Osteocyte (in vitro differentiated cells): Measurements from ENCODE around the gene SCGB1C1. TPM values are rescaled to one million over a fixed set of nuclear protein-coding genes. Genes with fewer than 3 reads are reported as not detected.

ENCODE experiments used
- DNase-seq: peaks from one replicate; pipeline ENCODE4 v3.0.0; 2021; ENCODE audit warnings: mixed read lengths; ENCODE audit not compliant: unreplicated experiment; ENCODE audit errors: extremely low spot score
- H3K27ac Mint-ChIP-seq: one replicate; pipeline ENCODE4 v1.8.0; 2021; ENCODE audit warnings: mild to moderate bottlenecking, mixed read lengths; ENCODE audit not compliant: unreplicated experiment
- H3K27me3 Mint-ChIP-seq: one replicate; pipeline ENCODE4 v1.8.0; 2021; ENCODE audit warnings: mixed read lengths; ENCODE audit not compliant: unreplicated experiment
- H3K36me3 Mint-ChIP-seq: one replicate; pipeline ENCODE4 v1.8.0; 2021; ENCODE audit warnings: mixed read lengths; ENCODE audit not compliant: unreplicated experiment
- H3K4me1 Mint-ChIP-seq: one replicate; pipeline ENCODE4 v1.8.0; 2021; ENCODE audit warnings: mixed read lengths; ENCODE audit not compliant: unreplicated experiment
- H3K4me3 Mint-ChIP-seq: one replicate; pipeline ENCODE4 v1.8.0; 2021; ENCODE audit warnings: mild to moderate bottlenecking, moderate library complexity, mixed read lengths; ENCODE audit not compliant: unreplicated experiment
- H3K9me3 Mint-ChIP-seq: one replicate; pipeline ENCODE4 v1.8.0; 2021; ENCODE audit warnings: mixed read lengths; ENCODE audit not compliant: unreplicated experiment
- total RNA-seq: library from RNA; stranded (reverse); gene quantifications from 2 replicates; pipeline ENCODE4 v1.2.1, GENCODE V29; 2021
- TF ChIP-seq, protein P1 (sequence below): fragments of 200-600 bp; sonication (generic); IDR thresholded peaks from 2 replicates; pipeline ENCODE4 v1.5.0; 2021; ENCODE audit warnings: antibody characterized with exemption, mild to moderate bottlenecking, moderate library complexity

The SCGB1C1 gene
- total RNA-seq, 1 donor from 2014 or later: not detected

DNA sequence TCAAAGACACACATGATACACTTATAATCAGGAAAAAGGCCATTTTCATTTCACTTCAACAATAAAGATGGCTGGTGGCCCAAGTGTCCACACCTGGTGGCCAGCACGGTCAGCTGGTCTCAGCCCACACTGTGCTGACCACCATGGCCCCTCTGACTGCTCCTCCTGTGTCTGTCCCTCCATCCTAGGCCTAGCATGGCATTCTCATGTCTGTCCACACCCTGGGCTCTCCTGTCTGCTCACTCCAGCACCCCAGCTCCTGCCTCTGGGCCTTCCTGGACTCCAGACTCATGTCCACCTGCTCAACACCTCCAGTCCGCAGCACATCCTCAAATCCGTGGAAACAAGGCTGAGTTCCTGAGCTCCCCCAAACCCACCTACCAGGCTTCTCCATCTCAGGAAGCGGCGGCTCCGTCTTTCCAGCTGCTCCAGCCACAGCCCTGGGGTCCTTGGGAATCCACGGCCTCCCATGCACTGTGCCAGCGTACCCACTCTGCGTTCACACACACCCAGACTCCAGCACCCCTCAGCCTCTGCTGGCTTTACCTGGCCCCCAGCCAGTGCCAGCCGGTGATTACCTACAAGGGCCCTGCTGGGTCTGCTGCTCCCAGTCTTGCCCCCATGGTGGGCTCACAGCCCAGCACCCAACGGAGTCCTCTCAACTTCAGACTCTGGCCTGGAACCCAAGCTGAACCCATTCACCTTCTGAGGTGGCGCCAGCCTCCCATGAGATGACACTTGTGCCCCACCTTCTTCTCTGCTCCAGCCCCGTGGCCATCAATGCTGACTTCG is 29.3 kb downstream of the SCGB1C1 start:
- TF ChIP-seq, protein P1, sequence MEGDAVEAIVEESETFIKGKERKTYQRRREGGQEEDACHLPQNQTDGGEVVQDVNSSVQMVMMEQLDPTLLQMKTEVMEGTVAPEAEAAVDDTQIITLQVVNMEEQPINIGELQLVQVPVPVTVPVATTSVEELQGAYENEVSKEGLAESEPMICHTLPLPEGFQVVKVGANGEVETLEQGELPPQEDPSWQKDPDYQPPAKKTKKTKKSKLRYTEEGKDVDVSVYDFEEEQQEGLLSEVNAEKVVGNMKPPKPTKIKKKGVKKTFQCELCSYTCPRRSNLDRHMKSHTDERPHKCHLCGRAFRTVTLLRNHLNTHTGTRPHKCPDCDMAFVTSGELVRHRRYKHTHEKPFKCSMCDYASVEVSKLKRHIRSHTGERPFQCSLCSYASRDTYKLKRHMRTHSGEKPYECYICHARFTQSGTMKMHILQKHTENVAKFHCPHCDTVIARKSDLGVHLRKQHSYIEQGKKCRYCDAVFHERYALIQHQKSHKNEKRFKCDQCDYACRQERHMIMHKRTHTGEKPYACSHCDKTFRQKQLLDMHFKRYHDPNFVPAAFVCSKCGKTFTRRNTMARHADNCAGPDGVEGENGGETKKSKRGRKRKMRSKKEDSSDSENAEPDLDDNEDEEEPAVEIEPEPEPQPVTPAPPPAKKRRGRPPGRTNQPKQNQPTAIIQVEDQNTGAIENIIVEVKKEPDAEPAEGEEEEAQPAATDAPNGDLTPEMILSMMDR: no peak
- no peak overlapping the region for H3K4me3 Mint-ChIP-seq
- H3K36me3 Mint-ChIP-seq: peaks cover 17% of the 10 kb centered on the region
- peaks cover 4% of the 10 kb centered on the region for H3K4me1 Mint-ChIP-seq
- no peaks in the 10 kb centered on the region for H3K27me3 Mint-ChIP-seq
- H3K27ac Mint-ChIP-seq: no peak overlapping the region
- H3K9me3 Mint-ChIP-seq: no peaks in the 10 kb centered on the region
- DNase-seq: no peak

DNA sequence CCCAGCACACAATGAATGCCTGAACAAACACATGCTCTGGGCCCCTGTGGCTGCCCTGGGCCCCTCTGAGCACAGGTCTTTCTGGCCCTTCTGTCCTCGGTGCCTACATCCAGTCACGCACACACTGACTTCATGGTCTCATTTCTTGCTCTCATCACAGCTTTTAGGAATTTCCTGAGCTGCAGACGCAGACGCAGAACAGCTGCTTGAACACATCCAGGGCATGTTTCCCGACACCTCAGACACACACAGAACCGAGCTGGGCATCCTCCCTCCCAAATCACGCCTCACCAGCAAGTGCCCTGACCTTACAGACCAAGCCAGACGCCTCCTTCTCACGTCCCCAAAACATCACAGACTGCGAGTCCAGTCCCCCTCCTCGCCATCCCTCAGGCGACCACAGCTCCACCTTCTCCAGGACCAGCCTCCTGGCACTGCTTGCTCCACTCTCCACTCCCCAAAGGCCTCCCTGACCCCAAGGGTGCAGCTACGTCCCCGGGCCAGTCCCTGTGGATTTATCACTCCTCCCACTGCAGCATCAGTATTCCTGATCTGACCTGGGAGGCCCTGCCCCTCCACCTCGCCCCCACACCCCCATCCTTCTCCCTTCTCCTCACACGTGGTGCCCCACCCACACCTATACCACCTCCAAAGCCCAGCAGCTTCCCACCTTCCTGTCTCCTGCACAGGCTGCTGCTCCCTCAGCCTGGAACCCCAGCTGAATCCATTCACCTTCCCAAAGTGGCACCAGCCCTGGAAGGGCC is 30.3 kb downstream of the SCGB1C1 start:
- TF ChIP-seq, protein P1: no peak
- H3K27ac Mint-ChIP-seq: no peak overlapping the region
- no peak overlapping the region for H3K4me3 Mint-ChIP-seq
- H3K27me3 Mint-ChIP-seq: no peaks in the 10 kb centered on the region
- H3K36me3 Mint-ChIP-seq: peaks cover 17% of the 10 kb centered on the region
- no peaks in the 10 kb centered on the region for H3K9me3 Mint-ChIP-seq
- H3K4me1 Mint-ChIP-seq: peaks cover 4% of the 10 kb centered on the region
- no peak for DNase-seq

DNA sequence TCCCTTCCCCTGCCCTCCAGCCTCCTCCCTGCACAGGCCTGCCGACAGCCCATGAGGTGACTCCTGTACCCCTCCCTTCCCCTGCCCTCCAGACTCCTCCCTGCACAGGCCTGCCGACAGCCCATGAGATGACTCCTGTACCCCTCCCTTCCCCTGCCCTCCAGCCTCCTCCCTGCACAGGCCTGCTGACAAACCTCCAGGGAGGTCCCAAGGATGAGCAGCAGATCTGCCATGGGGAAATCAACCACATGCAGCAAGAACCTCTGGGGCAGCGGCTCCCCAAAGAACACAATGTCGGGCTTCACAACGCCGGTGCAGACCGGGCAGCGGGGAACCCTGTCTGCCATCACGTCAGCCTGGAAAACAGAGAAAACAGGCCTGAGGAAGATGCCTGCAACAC is 31.0 kb downstream of the SCGB1C1 start:
- H3K9me3 Mint-ChIP-seq: no peaks in the 10 kb centered on the region
- H3K27ac Mint-ChIP-seq: no peak overlapping the region
- H3K36me3 Mint-ChIP-seq: peaks cover 19% of the 10 kb centered on the region
- no peak for DNase-seq
- no peaks in the 10 kb centered on the region for H3K27me3 Mint-ChIP-seq
- H3K4me1 Mint-ChIP-seq: peaks cover 4% of the 10 kb centered on the region
- TF ChIP-seq, protein P1: no peak
- H3K4me3 Mint-ChIP-seq: no peak overlapping the region

DNA sequence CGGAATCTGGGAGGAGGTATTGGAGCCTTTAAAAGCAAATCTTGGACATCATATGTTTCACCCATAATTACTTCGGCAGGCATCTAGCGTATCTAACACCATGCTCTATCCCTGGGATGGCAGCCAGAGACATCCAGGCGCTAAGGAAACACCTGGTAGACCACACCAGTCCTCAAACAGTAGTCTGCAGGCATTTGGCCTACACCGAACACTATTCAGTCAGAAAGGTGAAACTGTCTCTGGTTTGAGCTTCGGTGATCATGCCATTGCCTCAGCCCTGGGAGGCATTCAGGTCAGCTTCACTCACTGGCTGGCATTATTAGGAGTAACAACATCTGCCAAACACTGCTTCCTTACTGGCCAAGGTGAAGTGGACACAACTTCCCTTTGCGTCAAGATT is 31.5 kb downstream of the SCGB1C1 start:
- TF ChIP-seq, protein P1: no peak
- no peaks in the 10 kb centered on the region for H3K27me3 Mint-ChIP-seq
- peaks cover 4% of the 10 kb centered on the region for H3K4me1 Mint-ChIP-seq
- no peak overlapping the region for H3K4me3 Mint-ChIP-seq
- H3K27ac Mint-ChIP-seq: no peak overlapping the region
- peaks cover 16% of the 10 kb centered on the region for H3K36me3 Mint-ChIP-seq
- no peak for DNase-seq
- H3K9me3 Mint-ChIP-seq: no peaks in the 10 kb centered on the region

DNA sequence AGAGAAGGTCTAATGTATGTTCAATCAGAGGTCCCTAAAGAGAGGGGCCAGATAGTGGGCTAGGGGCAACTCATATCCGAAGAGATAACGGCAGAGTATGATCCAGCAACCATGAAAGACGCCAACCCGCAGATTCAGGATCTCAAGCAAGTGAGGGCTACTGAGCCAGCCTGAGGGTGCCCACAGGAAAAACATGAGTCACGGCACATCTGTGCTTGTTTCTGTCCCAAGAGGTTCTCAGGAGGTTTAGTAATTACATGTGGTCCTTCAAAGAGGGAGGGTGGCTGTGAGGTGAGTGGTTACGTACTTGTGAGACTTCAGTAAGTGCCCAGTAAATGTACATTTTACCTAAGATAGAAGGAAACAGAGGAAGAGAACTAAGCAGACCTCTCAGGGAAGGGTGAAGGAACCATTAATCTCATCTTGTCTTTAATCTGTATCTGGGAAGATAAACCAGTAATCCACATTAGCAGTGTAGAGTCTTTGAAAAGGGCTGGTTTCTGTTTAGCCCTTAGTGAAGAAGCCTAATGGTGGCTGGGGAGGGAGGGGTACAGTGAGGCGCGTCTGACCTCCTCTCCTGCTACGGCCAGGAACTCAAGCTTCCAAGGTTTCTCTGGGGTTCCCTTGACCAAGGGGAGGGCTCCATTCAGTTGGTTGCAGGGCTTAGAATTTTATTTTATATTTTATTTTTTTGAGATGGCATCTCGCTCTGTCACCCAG is 33.0 kb downstream of the SCGB1C1 start:
- no peak overlapping the region for H3K4me3 Mint-ChIP-seq
- TF ChIP-seq, protein P1: no peak
- H3K9me3 Mint-ChIP-seq: no peaks in the 10 kb centered on the region
- peaks cover 16% of the 10 kb centered on the region for H3K36me3 Mint-ChIP-seq
- peaks cover 4% of the 10 kb centered on the region for H3K4me1 Mint-ChIP-seq
- no peak overlapping the region for H3K27ac Mint-ChIP-seq
- no peaks in the 10 kb centered on the region for H3K27me3 Mint-ChIP-seq
- no peak for DNase-seq
